ENCODE results near the gene DLGAP4.

Gene DLGAP4

GRCh38 chr20:36264426-36265246 is 41.5 kb upstream of the DLGAP4 start:
- H3K27ac ChIP-seq = no peak overlapping the region
- TF ChIP-seq CTCF (conservative IDR thresholded peaks at IDR 0.05) = no peak

- no peak for TF ChIP-seq CTCF (conservative IDR thresholded peaks at IDR 0.05)
- no peak overlapping the region for H3K27ac ChIP-seq
Measured at GRCh38 chr20:36266189-36266588, 40.0 kb upstream of the DLGAP4 start.

GRCh38 chr20:36267605-36268381 is 38.3 kb upstream of the DLGAP4 start:
- TF ChIP-seq CTCF (conservative IDR thresholded peaks at IDR 0.05) = no peak
- H3K27ac ChIP-seq = no peak overlapping the region

- TF ChIP-seq CTCF (conservative IDR thresholded peaks at IDR 0.05) = no peak
- H3K27ac ChIP-seq = no peak overlapping the region
Measured at GRCh38 chr20:36268440-36269342, 37.4 kb upstream of the DLGAP4 start.

- TF ChIP-seq CTCF (conservative IDR thresholded peaks at IDR 0.05) = no peak
- no peak overlapping the region for H3K27ac ChIP-seq
Measured at GRCh38 chr20:36269507-36269906, 36.6 kb upstream of the DLGAP4 start.

GRCh38 chr20:36270744-36271638 is 35.1 kb upstream of the DLGAP4 start:
- TF ChIP-seq CTCF (conservative IDR thresholded peaks at IDR 0.05) = no peak
- H3K27ac ChIP-seq = no peak overlapping the region
